ENCODE results near the gene LYZL6.

The LYZL6 gene

GRCh38 chr17:35915153-35915964, 28.2 kb downstream of the LYZL6 start:
- ChIA-PET POLR2A (no interaction called here), CTCF (no interaction called here)
- DNase-seq (ENCODE audit: low read depth, low spot score): no peak
- TF ChIP-seq CTCF (IDR thresholded peaks at IDR 0.05; ENCODE audit: insufficient read depth, low read length, missing control alignments): no peak
- H3K4me3 ChIP-seq (ENCODE audit: low read depth, low read length): no peak overlapping the region

GRCh38 chr17:35914354-35914753, 29.2 kb downstream of the LYZL6 start:
- POLR2A ChIA-PET: no interaction called here
- CTCF ChIA-PET: no interaction called here
- TF ChIP-seq CTCF (IDR thresholded peaks at IDR 0.05; ENCODE audit: insufficient read depth, low read length, missing control alignments): no peak

GRCh38 chr17:35913609-35914008, 29.9 kb downstream of the LYZL6 start:
- no peak for DNase-seq (ENCODE audit: low read depth, low spot score)
- no peak for TF ChIP-seq CTCF (IDR thresholded peaks at IDR 0.05; ENCODE audit: insufficient read depth, low read length, missing control alignments)
- H3K4me3 ChIP-seq (ENCODE audit: low read depth, low read length): no peak overlapping the region
- ChIA-PET POLR2A (no interaction called here), CTCF (no interaction called here)

More at GRCh38 chr17:35914354-35914753, 29.2 kb downstream of the LYZL6 start:
- no peak for DNase-seq (ENCODE audit: low read depth, low spot score)
- no peak overlapping the region for H3K4me3 ChIP-seq (ENCODE audit: low read depth, low read length)

GRCh38 chr17:35912942-35913341, 30.6 kb downstream of the LYZL6 start:
- no peak for DNase-seq (ENCODE audit: low read depth, low spot score)
- CTCF ChIA-PET: no interaction called here
- POLR2A ChIA-PET: no interaction called here
- no peak overlapping the region for H3K4me3 ChIP-seq (ENCODE audit: low read depth, low read length)
- no peak for TF ChIP-seq CTCF (IDR thresholded peaks at IDR 0.05; ENCODE audit: insufficient read depth, low read length, missing control alignments)

- DNase-seq (ENCODE audit: low read depth, low spot score): no peak
- TF ChIP-seq CTCF (IDR thresholded peaks at IDR 0.05; ENCODE audit: insufficient read depth, low read length, missing control alignments): no peak
- ChIA-PET POLR2A (no interaction called here), CTCF (no interaction called here)
- no peak overlapping the region for H3K4me3 ChIP-seq (ENCODE audit: low read depth, low read length)
Measured at GRCh38 chr17:35912339-35912912, 31.1 kb downstream of the LYZL6 start.

GRCh38 chr17:35909408-35909807, 34.1 kb downstream of the LYZL6 start:
- CTCF ChIA-PET: no interaction called here
- no peak overlapping the region for H3K4me3 ChIP-seq (ENCODE audit: low read depth, low read length)
- DNase-seq (ENCODE audit: low read depth, low spot score): no peak
- POLR2A ChIA-PET: no interaction called here
- TF ChIP-seq CTCF (IDR thresholded peaks at IDR 0.05; ENCODE audit: insufficient read depth, low read length, missing control alignments): no peak

All from AG04449 (cell line).